Measurements from ENCODE around the gene THSD8. TPM values are rescaled to one million over a fixed set of nuclear protein-coding genes. Genes with fewer than 3 reads are reported as not detected.

Gene THSD8
- total and polyA plus RNA-seq, 2 of the 8 experiments (the other 6 are each of a cell fraction or from before 2014, with no cell fraction given), result 8.2 to 42.3 TPM

- no peak overlapping the region for H3K23ac ChIP-seq (ENCODE audit: insufficient read length)
- peaks cover 18% of the 10 kb centered on the region; the same call in 1 of the 2 replicates for H3K23me2 ChIP-seq (ENCODE audit: low read depth, low read length)
- no peak overlapping the region for H3K9ac ChIP-seq (replicated peaks in 1 of 4; ENCODE audit: extremely low read depth in 1 of 4, low read depth in 3 of 4, low read length in 3 of 4)
- TF ChIP-seq CHD2 (IDR thresholded peaks at IDR 0.05; ENCODE audit: low read length), result no peak
- TF ChIP-seq TEAD4 (IDR thresholded peaks at IDR 0.05; ENCODE audit: low read depth, low read length), result no peak
- TF ChIP-seq RNF2 (IDR thresholded peaks at IDR 0.05; ENCODE audit: borderline replicate concordance, low read depth, low read length, missing control alignments, poor library complexity, severe bottlenecking), result no peak
- TF ChIP-seq BRCA1 (IDR thresholded peaks at IDR 0.05; ENCODE audit: low read depth, low read length), result no peak
- H4K8ac ChIP-seq (ENCODE audit: extremely low read depth, insufficient read depth, low read length), result peak overlapping the region; percentile 31; the same call in 1 of the 2 replicates
- DNase-seq (ENCODE audit: low read depth in 1 of 2, low spot score in 2 of 2) (no peak), FAIRE-seq (no peak)
- H3K4me1 ChIP-seq (replicated peaks in 1 of 4; ENCODE audit: control insufficient read depth in 3 of 4, insufficient read depth in 4 of 4, low read length in 3 of 4), result peaks cover 0 to 20% (median 13%) of the 10 kb centered on the region in 4 experiments; a peak in 6 of 7 replicates
- H2BK15ac ChIP-seq (ENCODE audit: low read length), result no peak overlapping the region
- no peak overlapping the region for H3K18ac ChIP-seq (ENCODE audit: extremely low read depth, low read length)
- ChIA-PET CTCF (ENCODE audit: partially characterized antibody) (interaction anchor here (1.0 to 17.9 kb wide), 6 partner anchors 21 to 44 kb away, joined by 3 to 288 read pairs (median 5); no protein-coding TSS in a partner anchor), POLR2A (ENCODE audit: partially characterized antibody) (interaction anchor here (1.3 to 15.2 kb wide), 4 partner anchors 11 to 40 kb away, joined by 3 to 317 read pairs (median 16); partner anchors contain the start of genes HOOK2 and JUNB)
- no peak overlapping the region for H3K4ac ChIP-seq (replicated peaks; ENCODE audit: insufficient read length, low read depth, low read length)
- H4K91ac ChIP-seq (replicated peaks; ENCODE audit: insufficient read length, low read length), result no peak overlapping the region
- no peak overlapping the region for H3K4me3 ChIP-seq (ENCODE audit: extremely low read depth in 1 of 4, insufficient read depth in 2 of 4, low read depth in 3 of 4, low read length in 4 of 4)
- H2BK20ac ChIP-seq (ENCODE audit: low read length), result no peak overlapping the region
- no peak overlapping the region for H2AK5ac ChIP-seq (ENCODE audit: low read depth, low read length)
- no peak overlapping the region for H3K56ac ChIP-seq (replicated peaks; ENCODE audit: insufficient read length, low read depth, low read length)
- no peak overlapping the region for H4K5ac ChIP-seq (ENCODE audit: insufficient read length, low read depth, low read length)
- H4K20me1 ChIP-seq (replicated peaks in 1 of 2; ENCODE audit: control insufficient read depth in 1 of 2, insufficient read depth in 2 of 2, low read length in 2 of 2), result peaks cover 0 to 6% of the 10 kb centered on the region in 2 experiments
- no peak overlapping the region for H3K4me2 ChIP-seq (ENCODE audit: insufficient read depth in 1 of 2, low read depth in 2 of 2, low read length in 2 of 2)
- H3K79me1 ChIP-seq (ENCODE audit: low read depth, low read length), result peaks cover 7% of the 10 kb centered on the region
- peaks cover 0 to 16% of the 10 kb centered on the region in 2 experiments; a peak in 2 of 4 replicates for H3K79me2 ChIP-seq (ENCODE audit: control insufficient read depth in 1 of 2, insufficient read depth in 2 of 2, low read length in 2 of 2)
- no peak overlapping the region for H2AFZ ChIP-seq (ENCODE audit: low read length)
- no peak overlapping the region for H2BK12ac ChIP-seq (ENCODE audit: low read depth, low read length)
- no peak overlapping the region for H3K27ac ChIP-seq (ENCODE audit: low read depth, low read length)
- H3K9me3 ChIP-seq (ENCODE audit: insufficient read depth in 2 of 2, low read depth in 1 of 2, low read length in 1 of 2), result no peaks in the 10 kb centered on the region
- H3K36me3 ChIP-seq (ENCODE audit: control insufficient read depth in 2 of 4, insufficient read depth in 4 of 4, low read length in 3 of 4), result peaks cover 8 to 29% (median 16%) of the 10 kb centered on the region in 4 experiments; a peak in 7 of 8 replicates
- no peak overlapping the region for H3K14ac ChIP-seq (ENCODE audit: insufficient read length)
- no peak overlapping the region for H2BK120ac ChIP-seq (replicated peaks; ENCODE audit: low read depth, low read length)
- no peak overlapping the region for H2BK5ac ChIP-seq (ENCODE audit: low read depth, low read length)
- peaks cover 0 to 4% (median under 1%) of the 10 kb centered on the region in 4 experiments; a peak in 2 of 7 replicates for H3K27me3 ChIP-seq (replicated peaks in 1 of 4; ENCODE audit: control insufficient read depth in 3 of 4, extremely low read depth in 1 of 4, insufficient read depth in 3 of 4, low read length in 3 of 4)
- WGBS, 2 experiments (ENCODE audit: extremely low coverage in 1 of 2, insufficient coverage in 1 of 2, insufficient read length in 1 of 2, insufficient replicate concordance in 2 of 2, low coverage in 1 of 2, low lambda C conversion rate in 2 of 2, missing lambda C conversion rate in 1 of 2), result 97% methylated on average over 25 of the region's 26 CpGs; no CpG with 5 or more reads in 1 of the 2 experiments
Measured at GRCh38 chr19:12804051-12804450, 2.2 kb downstream of the THSD8 start.

All from H1 (cell line).